B cell (primary cell): ENCODE measurements around the gene NAPSA.

Experiments used
- EZH2 ChIP-seq: IDR thresholded peaks from 2 replicates; pipeline ENCODE4 v1.6.1; 2012; ENCODE audit warnings: borderline replicate concordance, low read depth, mild to moderate bottlenecking, moderate library complexity, low read length; ENCODE audit not compliant: insufficient read depth, poor library complexity, severe bottlenecking
- TF ChIP-seq, protein P1 (sequence below): fragments of 200-600 bp; IDR thresholded peaks from one replicate; pipeline ENCODE4 v1.8.0; 2022; ENCODE audit warnings: antibody characterized with exemption, mild to moderate bottlenecking

DNA sequence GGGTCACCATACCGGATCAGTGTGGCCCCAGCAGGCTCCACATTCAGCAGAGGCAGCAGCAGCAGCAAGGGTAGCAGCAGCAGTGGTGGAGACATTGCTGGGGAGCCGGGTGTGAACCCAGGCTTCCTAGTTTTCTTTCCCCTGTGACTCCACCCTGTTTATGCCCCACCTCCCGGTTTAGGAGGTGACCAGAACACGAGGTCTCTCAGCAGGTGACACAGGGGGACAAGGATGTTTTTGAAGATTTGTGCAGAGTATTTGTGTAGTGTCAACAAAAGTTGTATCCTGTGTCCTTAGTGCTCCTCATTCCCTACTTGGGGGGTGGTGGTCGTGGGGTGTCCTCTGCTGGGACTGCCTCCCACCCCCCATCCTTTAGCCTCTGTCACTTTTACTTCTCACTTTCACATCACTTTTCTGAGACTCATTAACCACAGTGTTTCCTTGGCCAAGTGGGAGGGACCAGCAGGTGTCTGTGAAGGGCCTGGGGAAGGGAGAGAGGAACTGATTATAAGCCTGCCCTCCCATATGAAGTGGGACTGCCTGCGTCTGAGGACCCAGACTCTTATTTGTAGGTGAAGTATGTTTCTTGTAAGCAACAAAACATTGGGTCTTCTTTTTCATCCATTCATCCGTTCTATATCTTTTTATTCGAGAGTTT lies 20.6 kb downstream of the NAPSA start:
- TF ChIP-seq, protein P1, sequence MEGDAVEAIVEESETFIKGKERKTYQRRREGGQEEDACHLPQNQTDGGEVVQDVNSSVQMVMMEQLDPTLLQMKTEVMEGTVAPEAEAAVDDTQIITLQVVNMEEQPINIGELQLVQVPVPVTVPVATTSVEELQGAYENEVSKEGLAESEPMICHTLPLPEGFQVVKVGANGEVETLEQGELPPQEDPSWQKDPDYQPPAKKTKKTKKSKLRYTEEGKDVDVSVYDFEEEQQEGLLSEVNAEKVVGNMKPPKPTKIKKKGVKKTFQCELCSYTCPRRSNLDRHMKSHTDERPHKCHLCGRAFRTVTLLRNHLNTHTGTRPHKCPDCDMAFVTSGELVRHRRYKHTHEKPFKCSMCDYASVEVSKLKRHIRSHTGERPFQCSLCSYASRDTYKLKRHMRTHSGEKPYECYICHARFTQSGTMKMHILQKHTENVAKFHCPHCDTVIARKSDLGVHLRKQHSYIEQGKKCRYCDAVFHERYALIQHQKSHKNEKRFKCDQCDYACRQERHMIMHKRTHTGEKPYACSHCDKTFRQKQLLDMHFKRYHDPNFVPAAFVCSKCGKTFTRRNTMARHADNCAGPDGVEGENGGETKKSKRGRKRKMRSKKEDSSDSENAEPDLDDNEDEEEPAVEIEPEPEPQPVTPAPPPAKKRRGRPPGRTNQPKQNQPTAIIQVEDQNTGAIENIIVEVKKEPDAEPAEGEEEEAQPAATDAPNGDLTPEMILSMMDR, result no peak
- TF ChIP-seq EZH2, result no peak
